Measurements from ENCODE around the gene VSIR.

The VSIR gene

GRCh38 chr10:71720288-71720687, 53.0 kb downstream of the VSIR start:
- no peaks in the 10 kb centered on the region for H3K36me3 ChIP-seq (ENCODE audit: low read length)
- no peak overlapping the region for H2AFZ ChIP-seq (ENCODE audit: low read depth, low read length, severe bottlenecking)
- TF ChIP-seq EZH2phosphoT487 (conservative IDR thresholded peaks at IDR 0.05; ENCODE audit: low read length) = no peak
- TF ChIP-seq CTCF (IDR thresholded peaks at IDR 0.05; ENCODE audit: insufficient read depth, low read length, poor library complexity, severe bottlenecking) = no peak
- H3K27ac ChIP-seq (ENCODE audit: low read depth, low read length) = no peak overlapping the region
- no peaks in the 10 kb centered on the region for H3K79me2 ChIP-seq (ENCODE audit: insufficient read depth, low read length)
- no peaks in the 10 kb centered on the region for H3K9me2 ChIP-seq (replicated peaks; ENCODE audit: insufficient read depth, low read length)
- no peaks in the 10 kb centered on the region for H3F3A ChIP-seq (ENCODE audit: insufficient read depth)
- H3K4me2 ChIP-seq (ENCODE audit: low read depth, low read length, poor library complexity, severe bottlenecking) = no peak overlapping the region
- H3K27me3 ChIP-seq (ENCODE audit: low read length) = no peaks in the 10 kb centered on the region
- H4K20me1 ChIP-seq (ENCODE audit: low read depth, low read length) = no peaks in the 10 kb centered on the region
- no peaks in the 10 kb centered on the region for H3K9me3 ChIP-seq (ENCODE audit: insufficient read depth, low read length)
- no peak overlapping the region for H3K4me3 ChIP-seq (ENCODE audit: insufficient read depth, low read length, poor library complexity, severe bottlenecking)
- no peak overlapping the region for H3K9ac ChIP-seq (ENCODE audit: low read length)

GRCh38 chr10:71719464-71720201, 53.7 kb downstream of the VSIR start, which contains the start of gene C10orf105:
Gene C10orf105, minus strand, starts transcription at chr10:71719778. Its CDS starts 3,441 bp downstream, at chr10:71716337.
- Histone ChIP-seq H3K4me2 (ENCODE audit: low read depth, low read length, poor library complexity, severe bottlenecking) (no peak within 1 kb of the TSS), H3K4me3 (ENCODE audit: insufficient read depth, low read length, poor library complexity, severe bottlenecking) (no peak within 1 kb of the TSS), H3K36me3 (ENCODE audit: low read length) (no peaks in the 10 kb centered on the region), H3K27me3 (ENCODE audit: low read length) (no peaks in the 10 kb centered on the region), H3F3A (ENCODE audit: insufficient read depth) (no peaks in the 10 kb centered on the region), H3K79me2 (ENCODE audit: insufficient read depth, low read length) (no peaks in the 10 kb centered on the region), H3K27ac (ENCODE audit: low read depth, low read length) (no peak within 1 kb of the TSS), H3K9me3 (ENCODE audit: insufficient read depth, low read length) (no peaks in the 10 kb centered on the region), H3K9ac (ENCODE audit: low read length) (no peak within 1 kb of the TSS), H2AFZ (ENCODE audit: low read depth, low read length, severe bottlenecking) (no peak within 1 kb of the TSS), H4K20me1 (ENCODE audit: low read depth, low read length) (no peaks in the 10 kb centered on the region), H3K9me2 (replicated peaks; ENCODE audit: insufficient read depth, low read length) (no peaks in the 10 kb centered on the region)
- TF ChIP-seq CTCF (IDR thresholded peaks at IDR 0.05; ENCODE audit: insufficient read depth, low read length, poor library complexity, severe bottlenecking) (no peak), EZH2phosphoT487 (conservative IDR thresholded peaks at IDR 0.05; ENCODE audit: low read length) (no peak)

DNA sequence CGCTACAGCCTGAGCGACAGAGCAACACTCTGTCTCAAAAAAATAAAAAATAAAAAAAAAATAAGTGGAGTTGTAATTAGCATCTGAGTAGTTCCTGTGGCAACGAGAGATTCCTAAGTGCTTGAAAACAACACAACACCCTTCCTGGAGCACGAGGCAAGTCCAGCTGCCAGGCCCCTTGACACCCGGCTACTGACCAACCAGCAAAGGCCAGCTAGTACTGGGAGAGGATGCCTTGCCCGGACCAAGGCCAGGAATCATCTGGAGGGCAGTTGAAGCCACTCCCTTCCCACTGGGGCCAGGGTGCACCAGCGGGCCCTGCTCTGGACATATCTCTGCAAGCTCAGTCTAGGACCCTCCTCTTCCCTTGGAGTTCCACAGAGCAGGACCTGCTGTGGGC, 54.3 kb downstream of the VSIR start:
- Histone ChIP-seq H3K4me3 (ENCODE audit: insufficient read depth, low read length, poor library complexity, severe bottlenecking) (no peak overlapping the region), H3K4me2 (ENCODE audit: low read depth, low read length, poor library complexity, severe bottlenecking) (no peak overlapping the region), H3K36me3 (ENCODE audit: low read length) (no peaks in the 10 kb centered on the region), H3K9me2 (replicated peaks; ENCODE audit: insufficient read depth, low read length) (no peaks in the 10 kb centered on the region), H3F3A (ENCODE audit: insufficient read depth) (no peaks in the 10 kb centered on the region), H3K27me3 (ENCODE audit: low read length) (no peaks in the 10 kb centered on the region), H3K9ac (ENCODE audit: low read length) (no peak overlapping the region), H3K9me3 (ENCODE audit: insufficient read depth, low read length) (no peaks in the 10 kb centered on the region), H3K79me2 (ENCODE audit: insufficient read depth, low read length) (no peaks in the 10 kb centered on the region), H3K27ac (ENCODE audit: low read depth, low read length) (no peak overlapping the region), H4K20me1 (ENCODE audit: low read depth, low read length) (no peaks in the 10 kb centered on the region), H2AFZ (ENCODE audit: low read depth, low read length, severe bottlenecking) (no peak overlapping the region)
- TF ChIP-seq CTCF (IDR thresholded peaks at IDR 0.05; ENCODE audit: insufficient read depth, low read length, poor library complexity, severe bottlenecking) = no peak
- no peak for TF ChIP-seq EZH2phosphoT487 (conservative IDR thresholded peaks at IDR 0.05; ENCODE audit: low read length)
